Frontal cortex (tissue), 4 donors: ENCODE results near the gene RABL6. TPM values are rescaled to one million over a fixed set of nuclear protein-coding genes. Genes with fewer than 3 reads are reported as not detected.
"Not testable (repeated sequence)": the region's sequence is repeated elsewhere in the genome, so short reads cannot be mapped to it uniquely, and the experiment has no call there.

ENCODE experiments used
- DNase-seq, 2 donors: peaks; one replicate each; pipeline ENCODE4 v3.0.0; 2012; ENCODE audit warnings: low spot score in 2 of 2
- FAIRE-seq: peaks from 2 replicates; lab custom pipeline; 2012; peaks lifted over from hg19 to GRCh38; lab: Jason Lieb, UNC
- total RNA-seq: library from RNA; depleted of rRNA; stranded (reverse); fragments of >200 nt; gene quantifications from one replicate; pipeline ENCODE4 v1.2.3, GENCODE V29; 2014
- donor health status: control.
- donor health status: control.
- donor health status: control.

Gene RABL6
- total RNA-seq, 1 donor from 2014 or later = 35.1 TPM

DNA sequence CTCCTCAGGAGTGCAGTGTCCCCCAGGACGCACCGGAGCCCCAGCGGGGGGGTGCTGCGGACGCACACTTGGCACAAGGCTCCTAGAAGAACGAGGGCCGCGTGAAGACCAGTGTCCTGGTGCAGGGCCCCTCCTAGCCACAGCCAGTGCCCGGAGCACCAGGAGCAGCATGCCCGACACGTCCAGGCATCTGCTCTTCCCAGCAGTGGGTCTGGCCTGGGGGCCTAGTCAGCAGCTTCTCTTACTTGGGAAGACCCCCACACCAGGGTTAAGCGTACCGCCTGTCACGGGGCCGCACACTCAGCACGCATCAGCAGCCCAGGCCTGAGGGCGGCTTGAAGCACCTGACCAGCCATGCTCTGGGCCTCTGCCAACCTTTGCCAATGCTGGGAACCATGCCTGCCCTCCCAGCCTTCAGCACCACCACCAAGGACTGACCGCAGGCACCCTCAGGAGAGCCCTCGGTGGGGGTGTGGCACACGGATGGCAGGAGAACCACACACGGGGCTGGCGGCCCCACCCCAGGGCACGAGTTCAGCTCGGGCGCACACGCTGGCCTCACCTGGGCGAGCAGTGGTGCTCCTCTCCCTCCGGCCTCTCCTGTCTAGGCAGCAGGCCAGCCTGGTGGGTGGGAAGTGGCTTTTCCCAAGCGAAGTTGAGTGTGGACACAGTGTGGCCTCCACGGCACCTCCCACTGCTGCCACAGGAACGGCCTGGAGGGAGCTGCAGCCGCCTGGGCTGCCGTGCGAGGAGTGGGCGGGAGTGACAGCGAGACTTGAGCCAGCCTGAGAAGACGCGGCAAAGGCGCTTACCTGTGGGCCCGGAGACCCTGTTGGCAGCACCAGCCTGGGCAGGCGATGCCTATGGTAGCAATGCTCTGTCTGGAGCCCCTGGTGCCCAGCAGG, 22.5 kb downstream of the RABL6 start:
- DNase-seq (no peak), FAIRE-seq (no peak)

DNA sequence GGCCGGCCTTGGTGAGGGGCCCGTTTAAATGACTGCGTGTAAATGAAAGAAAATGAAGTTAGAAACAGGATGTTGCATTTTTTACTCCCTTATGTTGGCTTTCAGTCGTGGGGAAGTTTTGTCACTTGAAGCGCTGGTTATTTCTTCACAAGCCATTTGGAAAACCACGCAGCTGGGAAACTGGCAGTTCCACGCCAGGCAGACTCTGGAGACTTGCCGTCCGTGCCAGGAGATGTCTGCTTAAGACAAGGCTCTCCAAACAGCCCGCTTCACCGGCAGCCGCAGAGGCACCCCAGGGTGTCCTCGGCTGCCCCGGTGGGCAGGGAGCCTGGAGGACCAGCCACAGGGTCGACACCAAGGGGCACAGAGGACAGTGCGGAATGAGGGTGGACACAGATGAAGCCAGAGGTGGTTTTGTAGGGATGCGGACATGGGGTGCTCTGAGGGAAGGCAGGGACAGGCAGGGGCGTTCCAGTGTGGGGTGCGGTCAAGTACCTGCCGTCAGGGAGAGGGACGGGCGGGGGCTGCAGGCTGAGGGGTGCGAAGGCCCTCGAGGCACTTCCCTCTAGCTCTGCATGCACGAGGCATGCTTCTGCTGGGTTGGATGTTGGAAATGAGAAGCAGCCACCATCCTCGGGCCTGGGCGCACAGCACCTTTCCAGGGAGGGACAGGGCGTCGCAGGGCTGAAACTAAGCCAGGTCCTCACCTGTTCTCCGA, 23.4 kb downstream of the RABL6 start:
- FAIRE-seq (no peak), DNase-seq (no peak)

DNA sequence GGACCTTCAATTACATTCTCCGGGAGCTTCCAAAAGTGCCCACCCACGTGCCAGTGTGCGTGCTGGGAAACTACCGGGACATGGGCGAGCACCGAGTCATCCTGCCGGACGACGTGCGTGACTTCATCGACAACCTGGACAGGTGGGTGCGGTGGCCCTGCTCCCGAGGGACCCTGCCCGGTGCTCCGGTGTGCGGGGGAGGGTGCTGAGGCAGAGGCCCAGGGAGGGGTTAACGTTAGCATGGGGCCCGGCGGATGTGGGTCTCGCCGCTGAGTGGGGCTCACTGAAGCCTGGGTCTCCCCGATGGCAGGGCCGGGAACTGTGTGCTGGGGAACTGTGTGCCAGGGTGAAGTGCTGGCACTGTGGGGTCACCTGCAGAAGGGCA, 24.0 kb downstream of the RABL6 start:
- no peak for FAIRE-seq
- DNase-seq = no peak

DNA sequence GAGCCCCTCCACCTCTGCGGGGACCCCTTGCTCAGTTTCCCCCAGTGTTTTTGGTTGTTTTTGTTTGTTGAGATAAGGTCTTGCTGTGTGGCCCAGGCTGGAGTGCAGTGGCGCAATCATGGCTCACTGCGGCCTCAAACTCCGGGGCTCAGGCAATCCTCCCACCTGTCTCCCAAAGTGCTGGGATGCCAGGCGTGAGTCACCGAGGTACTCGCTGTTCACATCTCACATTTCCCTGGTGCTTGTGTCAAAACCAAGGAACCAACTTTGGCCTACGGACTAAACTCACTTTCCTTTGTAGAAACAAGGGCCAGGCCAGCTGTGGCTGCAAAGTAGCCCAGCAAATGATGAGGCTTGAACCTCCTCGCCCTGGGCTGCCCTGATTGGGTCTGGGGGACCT, 24.8 kb downstream of the RABL6 start:
- DNase-seq (no peak), FAIRE-seq (no peak)

DNA sequence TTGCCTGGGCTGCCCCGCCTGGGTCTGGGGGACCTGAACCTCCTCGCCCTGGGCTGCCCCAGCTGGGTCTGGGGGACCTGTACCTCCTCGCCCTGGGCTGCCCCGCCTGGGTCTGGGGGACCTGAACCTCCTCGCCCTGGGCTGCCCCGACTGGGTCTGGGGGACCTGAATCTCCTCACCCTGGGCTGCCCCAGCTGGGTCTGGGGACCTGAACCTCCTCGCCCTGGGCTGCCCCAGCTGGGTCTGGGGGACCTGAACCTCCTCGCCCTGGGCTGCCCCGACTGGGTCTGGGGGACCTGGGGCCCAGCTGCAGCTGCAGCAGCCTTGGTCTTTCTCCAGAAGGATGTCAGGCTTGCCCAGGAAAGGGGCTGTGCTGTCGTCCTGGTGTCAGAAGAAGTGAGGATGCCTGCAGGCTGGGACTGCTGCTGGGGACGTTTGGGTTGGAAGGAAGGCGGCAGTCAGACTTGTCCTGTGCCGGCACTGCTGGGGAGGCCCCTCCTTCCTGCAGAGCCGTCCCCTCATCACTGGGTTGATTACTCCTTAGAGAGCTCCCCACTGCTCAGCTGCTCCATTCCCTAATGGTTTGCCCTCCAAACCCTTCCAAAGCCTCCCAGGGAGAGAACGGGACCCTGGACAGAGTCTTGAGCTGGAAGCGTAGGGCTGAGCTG, 25.8 kb downstream of the RABL6 start:
- FAIRE-seq, DNase-seq: not testable (repeated sequence)

DNA sequence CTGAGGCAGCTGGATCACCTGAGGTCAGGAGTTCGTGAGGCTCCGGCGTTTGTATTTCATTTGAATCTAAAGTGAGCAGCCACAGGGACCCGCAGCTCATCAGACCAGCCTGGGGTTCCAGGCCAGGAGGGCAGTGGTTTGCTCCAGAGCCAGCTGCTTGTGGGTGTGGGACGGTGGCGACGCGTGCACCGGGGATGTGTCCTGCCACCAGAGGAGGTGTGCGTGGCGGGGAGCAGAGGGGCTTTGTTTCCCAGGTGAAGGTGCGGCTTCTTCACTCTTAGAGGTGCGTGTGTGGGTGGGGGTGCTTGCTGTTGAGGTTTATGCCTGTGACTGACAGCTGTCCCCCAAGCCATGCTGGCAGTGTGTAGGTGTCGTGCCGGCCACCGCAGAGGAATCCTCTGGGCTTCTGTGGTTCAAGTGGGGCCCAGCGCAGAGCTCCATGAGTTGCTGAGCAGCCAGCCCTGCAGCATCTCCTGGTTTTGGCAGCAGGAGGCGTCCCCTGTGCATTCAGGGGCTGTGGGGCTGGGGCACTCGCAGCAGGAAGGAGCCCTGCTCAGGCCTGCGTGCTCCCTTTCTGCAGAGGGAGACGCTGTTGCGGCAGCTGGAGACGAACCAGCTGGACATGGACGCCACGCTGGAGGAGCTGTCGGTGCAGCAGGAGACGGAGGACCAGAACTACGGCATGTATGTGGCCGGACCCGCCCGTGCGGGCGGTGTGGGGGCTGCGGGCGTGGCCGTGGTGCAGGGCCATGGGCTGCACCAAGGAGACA, 27.6 kb downstream of the RABL6 start:
- DNase-seq = no peak
- FAIRE-seq = no peak

DNA sequence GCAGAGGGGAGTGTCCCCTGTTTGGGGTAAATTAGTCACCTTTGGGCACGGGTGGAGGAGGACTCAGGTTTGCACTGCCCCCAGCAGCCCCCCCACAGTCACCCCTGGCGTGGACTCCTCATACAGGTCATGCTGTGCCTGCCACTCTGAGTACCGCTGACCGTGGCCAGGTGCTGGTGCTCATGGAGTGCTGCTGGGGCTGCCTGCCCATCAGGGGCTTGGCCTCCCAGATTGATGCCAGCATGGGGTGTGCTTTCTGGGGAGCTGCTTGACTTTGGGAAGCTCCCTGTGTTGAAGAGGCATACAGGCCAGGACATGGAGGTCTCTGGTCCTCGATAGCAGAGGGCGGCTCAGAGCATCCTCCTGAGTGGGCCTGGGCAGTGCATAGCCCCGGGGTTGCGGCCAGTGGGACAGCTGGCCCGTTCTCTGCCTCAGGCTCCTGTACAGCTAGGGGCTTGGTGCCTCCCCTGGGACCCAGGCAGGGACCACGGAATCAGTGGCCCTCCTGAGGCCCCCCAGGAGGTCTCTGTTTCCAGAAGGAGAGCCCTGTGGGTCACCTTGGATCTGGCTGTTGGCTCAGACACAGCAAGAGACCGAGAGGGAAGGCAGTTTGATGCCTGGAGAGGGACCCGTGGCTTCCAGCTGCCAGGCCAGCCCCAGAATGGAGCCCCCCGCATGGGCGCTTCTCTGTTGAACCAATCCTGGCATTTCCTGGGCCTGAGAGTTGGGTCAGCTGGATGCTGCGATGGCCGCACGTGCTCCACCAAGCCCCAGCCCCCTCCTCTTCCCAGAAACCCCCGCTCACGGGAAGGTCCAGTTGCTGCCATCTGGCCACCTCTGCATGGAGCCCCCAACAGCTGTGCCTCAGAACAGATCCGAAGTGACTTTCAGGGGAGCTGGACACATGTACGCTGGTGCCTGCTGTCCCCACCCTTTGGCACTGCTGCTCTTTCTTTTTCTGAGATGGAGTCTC, 28.5 kb downstream of the RABL6 start:
- DNase-seq (no peak), FAIRE-seq (no peak)

DNA sequence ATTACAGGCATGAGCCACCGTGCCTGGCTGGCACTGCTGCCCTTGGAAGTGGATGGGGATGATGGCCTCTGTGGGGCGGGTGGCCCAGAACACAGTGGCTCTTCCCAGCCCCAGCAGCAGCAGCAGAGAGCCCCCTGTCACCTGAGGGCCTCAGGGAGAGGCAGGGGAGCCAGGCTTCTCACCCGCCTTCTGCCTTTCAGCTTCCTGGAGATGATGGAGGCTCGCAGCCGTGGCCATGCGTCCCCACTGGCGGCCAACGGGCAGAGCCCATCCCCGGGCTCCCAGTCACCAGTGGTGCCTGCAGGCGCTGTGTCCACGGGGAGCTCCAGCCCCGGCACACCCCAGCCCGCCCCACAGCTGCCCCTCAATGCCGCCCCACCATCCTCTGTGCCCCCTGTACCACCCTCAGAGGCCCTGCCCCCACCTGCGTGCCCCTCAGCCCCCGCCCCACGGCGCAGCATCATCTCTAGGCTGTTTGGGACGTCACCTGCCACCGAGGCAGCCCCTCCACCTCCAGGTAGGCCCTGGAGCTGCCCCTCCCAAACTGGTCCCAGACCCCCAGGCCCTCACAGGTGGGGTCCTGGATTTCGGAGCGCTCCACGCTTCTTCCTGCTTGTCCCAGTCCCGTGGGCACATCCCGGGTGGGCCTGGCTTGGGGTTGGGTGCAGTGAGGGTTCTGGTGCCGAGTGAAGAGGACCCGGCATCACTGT, 29.6 kb downstream of the RABL6 start:
- FAIRE-seq = no peak
- DNase-seq = no peak

DNA sequence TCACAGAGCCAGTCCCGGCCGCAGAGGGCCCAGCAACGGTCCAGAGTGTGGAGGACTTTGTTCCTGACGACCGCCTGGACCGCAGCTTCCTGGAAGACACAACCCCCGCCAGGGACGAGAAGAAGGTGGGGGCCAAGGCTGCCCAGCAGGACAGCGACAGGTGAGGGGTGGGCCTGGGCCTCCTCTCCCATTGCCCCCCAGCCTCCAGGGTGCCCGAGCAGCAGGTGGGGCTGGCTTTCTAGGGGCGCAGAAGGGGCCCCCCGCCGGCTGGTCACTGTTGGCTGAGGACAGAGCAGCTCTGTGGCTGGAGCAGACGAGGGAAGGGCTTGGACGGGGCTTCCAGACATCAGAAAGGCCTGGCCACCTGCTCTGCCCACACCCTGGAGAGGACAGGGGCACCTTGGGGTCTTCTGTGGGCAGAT, 30.1 kb downstream of the RABL6 start:
- DNase-seq, FAIRE-seq: not testable (repeated sequence)

DNA sequence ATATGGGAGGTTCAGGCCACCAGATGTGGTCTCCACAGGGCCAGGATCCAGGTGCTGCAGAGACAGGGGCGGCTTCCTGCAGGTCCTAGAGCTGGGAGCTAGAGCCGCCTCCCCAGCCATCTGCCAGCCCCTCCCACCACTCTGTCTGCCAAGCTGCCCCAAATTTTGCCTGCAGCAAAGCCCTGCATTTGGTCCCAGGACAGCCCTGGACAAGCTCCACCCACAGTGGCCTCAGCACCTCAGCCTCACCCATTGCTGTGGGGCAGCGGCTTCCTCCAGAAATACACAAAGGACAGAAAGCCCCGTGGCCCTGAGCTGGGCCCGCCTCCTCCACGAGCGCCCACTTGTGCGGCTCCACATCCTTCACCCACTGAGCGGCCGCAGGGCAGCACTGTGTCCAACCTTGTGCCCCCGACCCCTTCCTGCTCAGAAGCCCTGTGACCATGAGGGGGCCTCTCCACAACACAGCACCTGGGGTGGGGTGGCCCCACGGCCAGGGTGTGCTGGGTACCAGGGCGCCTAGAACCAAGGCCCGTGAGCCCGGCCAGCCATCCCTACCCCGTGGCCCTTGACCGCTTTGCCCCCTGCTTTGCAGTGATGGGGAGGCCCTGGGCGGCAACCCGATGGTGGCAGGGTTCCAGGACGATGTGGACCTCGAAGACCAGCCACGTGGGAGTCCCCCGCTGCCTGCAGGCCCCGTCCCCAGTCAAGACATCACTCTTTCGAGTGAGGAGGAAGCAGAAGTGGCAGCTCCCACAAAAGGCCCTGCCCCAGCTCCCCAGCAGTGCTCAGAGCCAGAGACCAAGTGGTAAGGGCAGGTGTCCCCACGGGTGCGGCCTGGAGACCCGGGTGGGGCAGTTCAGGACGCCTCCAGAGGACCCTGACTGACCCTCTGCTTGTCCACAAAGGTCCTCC, 30.8 kb downstream of the RABL6 start:
- no peak for DNase-seq
- FAIRE-seq = no peak

DNA sequence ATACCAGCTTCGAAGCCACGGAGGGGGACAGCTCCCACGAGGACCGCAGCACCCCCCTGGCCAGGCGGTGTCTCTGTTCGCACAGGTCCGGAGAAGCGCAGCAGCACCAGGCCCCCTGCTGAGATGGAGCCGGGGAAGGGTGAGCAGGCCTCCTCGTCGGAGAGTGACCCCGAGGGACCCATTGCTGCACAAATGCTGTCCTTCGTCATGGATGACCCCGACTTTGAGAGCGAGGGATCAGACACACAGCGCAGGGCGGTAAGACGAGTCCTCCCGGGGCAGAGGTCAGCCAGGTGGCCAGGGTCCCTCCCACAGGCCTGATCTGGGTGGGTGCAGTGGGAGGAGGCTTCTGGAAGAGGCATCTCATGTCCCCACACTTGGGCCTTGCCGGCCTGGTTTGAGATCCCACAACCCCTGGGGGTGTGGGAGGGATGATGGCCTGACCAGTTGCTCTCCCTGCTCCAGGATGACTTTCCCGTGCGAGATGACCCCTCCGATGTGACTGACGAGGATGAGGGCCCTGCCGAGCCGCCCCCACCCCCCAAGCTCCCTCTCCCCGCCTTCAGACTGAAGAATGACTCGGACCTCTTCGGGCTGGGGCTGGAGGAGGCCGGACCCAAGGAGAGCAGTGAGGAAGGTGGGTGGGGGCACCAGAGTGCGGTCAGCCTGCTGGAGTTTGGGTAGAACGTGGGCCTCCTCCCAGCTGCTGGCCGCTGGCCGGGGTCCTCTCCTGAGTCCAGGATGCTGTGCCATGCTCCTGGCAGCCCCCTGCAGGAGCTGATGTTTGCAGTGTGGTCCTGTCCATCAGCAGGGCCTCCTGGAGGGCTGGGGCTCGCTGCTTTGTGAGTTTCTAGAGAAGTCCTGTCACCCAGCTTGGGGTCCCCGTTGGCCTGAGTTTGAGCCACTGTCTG, 31.7 kb downstream of the RABL6 start:
- FAIRE-seq = no peak
- DNase-seq = no peak

DNA sequence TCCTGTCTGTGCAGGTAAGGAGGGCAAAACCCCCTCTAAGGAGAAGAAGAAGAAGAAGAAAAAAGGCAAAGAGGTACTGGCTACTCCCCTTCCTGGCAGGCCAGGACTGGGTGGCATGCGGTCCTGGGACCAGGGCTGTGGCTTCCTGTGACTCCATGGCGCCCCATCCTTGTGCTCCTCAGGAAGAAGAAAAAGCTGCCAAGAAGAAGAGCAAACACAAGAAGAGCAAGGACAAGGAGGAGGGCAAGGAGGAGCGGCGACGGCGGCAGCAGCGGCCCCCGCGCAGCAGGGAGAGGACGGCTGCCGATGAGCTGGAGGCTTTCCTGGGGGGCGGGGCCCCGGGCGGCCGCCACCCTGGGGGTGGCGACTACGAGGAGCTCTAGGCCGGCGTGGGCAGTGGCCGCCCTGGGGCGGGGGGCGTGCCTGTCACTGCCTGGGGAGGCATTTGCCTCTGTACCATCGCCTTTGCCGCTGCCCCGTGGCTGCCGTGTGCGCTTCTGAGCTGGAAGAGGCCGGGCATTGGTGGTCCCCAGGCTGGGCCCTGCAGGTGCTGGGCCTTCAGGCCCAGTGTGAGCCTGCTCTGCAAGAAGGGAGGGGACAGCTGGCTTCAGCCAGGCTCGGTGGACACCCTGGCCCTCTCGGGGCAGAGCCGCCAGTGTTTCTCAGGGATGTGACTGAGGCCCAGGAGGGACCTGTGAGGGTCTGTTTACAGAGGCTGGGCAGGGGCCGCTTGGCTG, 32.6 kb downstream of the RABL6 start:
- FAIRE-seq (no peak), DNase-seq (no peak)

DNA sequence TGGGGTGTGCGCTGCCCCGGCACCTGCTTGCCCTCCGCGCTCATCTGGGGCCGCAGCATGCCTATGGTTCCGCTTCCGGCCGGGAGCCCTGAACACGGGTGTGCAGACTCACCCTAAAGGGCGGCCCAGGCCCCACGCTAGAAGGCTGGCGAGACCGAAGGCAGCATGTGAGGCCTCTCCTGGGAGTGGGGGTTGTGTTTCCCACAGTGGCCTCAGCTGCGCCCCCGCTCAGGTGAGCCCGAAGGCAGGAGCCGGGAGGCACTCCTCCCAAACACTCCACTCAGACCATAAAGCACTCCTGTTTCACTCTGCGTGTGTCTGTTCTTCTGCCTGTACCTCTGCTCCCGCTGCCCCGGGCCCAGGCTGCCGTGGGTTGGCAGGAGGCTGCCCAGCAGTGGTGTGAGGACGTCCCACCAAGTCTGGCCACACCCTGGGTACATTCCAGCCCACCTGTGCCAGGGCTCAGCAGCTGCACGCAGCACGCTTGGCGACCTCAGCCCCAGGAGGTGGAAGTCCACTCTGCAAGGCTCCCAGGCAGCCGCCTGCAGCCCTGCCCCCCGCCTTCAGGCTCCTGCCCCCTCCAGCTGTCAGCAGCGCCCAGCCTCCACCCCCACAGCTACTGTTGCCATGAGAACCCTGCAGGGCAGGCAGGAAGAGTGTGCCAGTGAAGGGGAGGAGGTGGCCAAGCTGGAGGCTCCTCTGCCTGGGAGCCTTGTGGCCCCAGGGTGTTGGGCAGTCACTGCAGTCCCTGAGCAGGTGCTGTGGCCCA, 33.3 kb downstream of the RABL6 start:
- FAIRE-seq = no peak
- peak; percentile 66 to 75 for DNase-seq

DNA sequence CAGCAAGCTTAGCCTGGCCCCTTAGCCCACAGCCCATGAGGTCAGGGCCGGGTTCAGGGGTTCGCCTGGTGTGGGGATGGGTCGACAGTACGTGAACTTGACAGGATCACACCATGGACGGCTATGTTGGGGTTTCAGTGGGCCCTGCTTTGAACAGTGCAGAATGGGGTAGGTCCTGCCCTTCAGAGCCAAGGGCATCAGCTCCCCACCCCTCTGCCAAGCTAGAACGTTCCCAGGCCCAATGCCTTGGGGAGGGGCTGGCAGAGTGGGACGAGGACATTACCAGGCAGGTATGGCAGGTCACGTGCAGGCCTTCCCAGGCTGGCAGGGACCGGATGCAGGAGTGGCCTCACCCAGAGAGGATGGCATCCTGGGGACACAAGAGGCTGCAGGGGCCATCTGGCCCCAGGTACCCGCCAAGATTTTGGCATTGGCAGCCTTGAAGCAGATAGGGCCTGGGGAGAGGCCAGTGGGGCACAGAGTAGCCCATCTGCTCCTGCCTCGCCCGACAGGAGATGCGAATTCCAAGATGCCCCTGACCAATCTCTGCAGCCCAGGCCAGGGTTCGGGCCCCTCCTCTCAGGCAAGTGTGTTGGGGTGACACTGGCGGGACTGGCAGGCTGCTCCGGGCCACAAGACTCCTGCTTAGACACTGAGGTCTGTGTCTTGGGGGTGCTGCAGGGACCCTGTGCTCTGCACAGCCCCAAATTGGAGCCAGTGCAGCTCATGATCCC, 34.1 kb downstream of the RABL6 start:
- DNase-seq, FAIRE-seq: not testable (repeated sequence)
